Bronchial epithelial cell (primary cell): ENCODE results near the gene PPT2. TPM values are rescaled to one million over a fixed set of nuclear protein-coding genes. Genes with fewer than 3 reads are reported as not detected.
A peak's percentile ranks its signal among the peaks of the same experiment; 100 is the strongest.
"Not testable (repeated sequence)": the region's sequence is repeated elsewhere in the genome, so short reads cannot be mapped to it uniquely, and the experiment has no call there.

Source experiments
- DNase-seq: peaks from one replicate; pipeline ENCODE4 v3.0.0-alpha.2; 2010; ENCODE audit warnings: low read depth
- FAIRE-seq: peaks from 2 replicates; lab custom pipeline; 2011; peaks lifted over from hg19 to GRCh38; lab: Jason Lieb, UNC
- H3K27me3 ChIP-seq: 2 replicates; pipeline ENCODE4 v1.5.1; 2011; ENCODE audit warnings: low read length; ENCODE audit not compliant: control insufficient read depth, insufficient read depth
- H3K36me3 ChIP-seq: 2 replicates; pipeline ENCODE4 v1.5.1; 2011; ENCODE audit warnings: low read length; ENCODE audit not compliant: control insufficient read depth, insufficient read depth
- H3K4me3 ChIP-seq: 2 replicates; pipeline ENCODE4 v1.5.1; 2011; ENCODE audit warnings: mild to moderate bottlenecking, low read depth, low read length, control low read depth
- CTCF ChIP-seq: IDR thresholded peaks from 2 replicates; pipeline ENCODE4 v1.5.1; 2011; ENCODE audit warnings: mild to moderate bottlenecking, moderate library complexity, low read length, control low read depth, inconsistent platforms; ENCODE audit not compliant: insufficient read depth, severe bottlenecking
- total RNA-seq: library from RNA; depleted of rRNA; stranded (reverse); fragments of >200 nt; gene quantifications from 2 replicates; pipeline ENCODE4 v1.2.1, GENCODE V29; 2014

The PPT2 gene
- total RNA-seq, 1 donor from 2014 or later, result 5.8 TPM

DNA sequence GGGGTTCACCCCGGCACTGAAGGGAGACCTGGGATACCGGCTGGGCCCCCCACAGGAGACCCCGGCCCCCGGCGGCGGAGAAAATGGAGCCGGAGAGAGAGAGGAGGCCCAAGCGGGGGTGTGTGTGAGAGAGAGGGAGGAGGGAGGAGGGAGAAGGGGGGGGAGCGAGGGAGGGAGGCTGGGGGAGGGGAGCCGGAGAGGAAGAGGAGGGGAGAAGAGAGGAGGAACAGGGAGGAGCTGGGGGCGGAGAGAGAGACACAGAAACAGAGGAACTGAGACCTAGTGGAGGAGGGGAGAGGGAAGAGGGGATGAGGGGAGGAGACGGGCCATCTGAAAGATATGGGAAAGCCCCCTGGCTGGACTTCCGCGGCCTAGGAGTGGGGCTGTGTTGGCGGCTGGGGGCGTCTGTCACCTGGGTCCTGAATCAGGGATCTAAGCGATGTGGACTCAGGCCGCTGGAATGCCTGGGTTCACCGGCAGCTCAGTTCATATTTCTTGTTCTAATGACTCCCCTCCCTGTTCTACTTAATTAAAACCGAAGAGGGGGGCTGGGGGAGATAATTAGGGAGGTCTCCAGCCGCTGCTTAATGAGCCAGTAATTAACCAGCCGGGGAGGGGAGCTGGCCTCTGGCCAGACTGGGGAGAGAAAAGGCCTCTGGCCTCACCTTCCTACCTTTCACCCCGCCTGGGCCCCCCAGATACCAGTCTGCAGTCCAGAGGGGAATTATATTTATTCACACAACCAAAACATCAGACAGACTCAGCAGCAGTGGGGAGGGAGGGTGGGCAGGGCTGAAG is 36.3 kb downstream of the PPT2 start, which contains the start of gene PBX2:
Gene PBX2, minus strand, starts transcription at position 149 of the 798 bp plus-strand sequence. CDS start 287 bp downstream, outside the sequence.
- FAIRE-seq (no peak), DNase-seq (peak; percentile 72)
- no peak for TF ChIP-seq CTCF
- H3K27me3 ChIP-seq, result no peaks in the 10 kb centered on the region
- peaks cover 5% of the 10 kb centered on the region for H3K36me3 ChIP-seq
- peak within 1 kb of the TSS; percentile 58 for H3K4me3 ChIP-seq

GRCh38 chr6:32190911-32191677 is 37.2 kb downstream of the PPT2 start:
- Histone ChIP-seq H3K4me3 (peak overlapping the region; percentile 58), H3K27me3 (no peaks in the 10 kb centered on the region), H3K36me3 (peaks cover 5% of the 10 kb centered on the region)
- FAIRE-seq (no peak), DNase-seq (no peak)
- TF ChIP-seq CTCF, result no peak

DNA sequence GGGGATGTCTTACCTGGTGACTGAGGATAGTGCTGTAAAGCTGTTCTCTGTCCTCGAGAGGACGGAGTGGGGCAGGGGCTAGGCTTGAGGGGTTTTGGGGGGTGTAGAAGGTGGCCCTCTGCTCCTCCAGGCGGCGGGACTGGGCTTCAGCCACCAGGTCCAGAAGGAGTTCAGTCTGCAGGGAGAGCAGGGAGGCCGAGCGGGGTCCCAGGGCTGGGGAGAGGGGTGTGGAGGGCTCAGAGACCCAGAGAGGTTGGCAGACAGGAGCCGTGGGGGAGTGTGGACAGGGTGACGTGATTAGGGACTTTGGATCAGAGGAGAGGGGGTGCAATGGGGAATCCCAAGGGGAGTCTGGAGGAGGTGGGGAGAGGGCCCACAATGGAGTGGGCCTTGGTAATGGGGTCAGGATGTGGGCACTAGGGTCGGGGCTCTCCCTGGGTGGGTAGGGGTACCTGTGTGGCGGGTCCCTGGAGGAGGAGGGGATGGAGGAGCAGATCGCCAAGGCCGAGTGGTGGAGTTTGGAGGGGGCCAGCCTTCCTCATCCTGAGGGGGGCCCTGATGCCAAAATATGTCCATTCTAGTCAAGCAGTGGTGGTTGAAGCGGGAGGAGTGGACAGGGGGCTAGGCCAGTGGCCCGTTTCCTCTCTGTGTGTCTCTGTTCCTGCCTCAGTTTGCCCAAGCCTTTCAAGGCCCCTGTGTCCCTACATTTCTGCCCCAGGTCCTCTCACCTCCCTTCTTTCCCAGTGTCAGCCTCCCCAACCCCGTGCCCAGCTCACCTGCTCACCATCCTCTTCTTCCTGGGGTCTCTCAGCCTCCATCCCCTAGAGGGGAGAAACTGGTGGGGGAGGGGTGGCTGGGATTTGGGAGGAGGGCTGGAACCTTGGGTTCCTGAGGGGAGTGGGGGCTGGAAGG is 38.0 kb downstream of the PPT2 start:
- DNase-seq, result no peak
- no peak for TF ChIP-seq CTCF

GRCh38 chr6:32192608-32193039 is 38.7 kb downstream of the PPT2 start, which contains the start of gene GPSM3:
Gene GPSM3 (minus strand): TSS chr6:32192643. CDS start chr6:32192513, 130 bp downstream.
- no peak within 1 kb of the TSS for H3K4me3 ChIP-seq
- peaks cover 2% of the 10 kb centered on the region for H3K36me3 ChIP-seq
- DNase-seq, result peak; percentile 47
- no peaks in the 10 kb centered on the region for H3K27me3 ChIP-seq
- TF ChIP-seq CTCF, result no peak
- FAIRE-seq, result no peak

More for the DNA sequence above, 38.0 kb downstream of the PPT2 start:
- H3K27me3 ChIP-seq, result no peaks in the 10 kb centered on the region
- no peak overlapping the region for H3K4me3 ChIP-seq
- FAIRE-seq, result no peak
- H3K36me3 ChIP-seq, result peaks cover 3% of the 10 kb centered on the region

DNA sequence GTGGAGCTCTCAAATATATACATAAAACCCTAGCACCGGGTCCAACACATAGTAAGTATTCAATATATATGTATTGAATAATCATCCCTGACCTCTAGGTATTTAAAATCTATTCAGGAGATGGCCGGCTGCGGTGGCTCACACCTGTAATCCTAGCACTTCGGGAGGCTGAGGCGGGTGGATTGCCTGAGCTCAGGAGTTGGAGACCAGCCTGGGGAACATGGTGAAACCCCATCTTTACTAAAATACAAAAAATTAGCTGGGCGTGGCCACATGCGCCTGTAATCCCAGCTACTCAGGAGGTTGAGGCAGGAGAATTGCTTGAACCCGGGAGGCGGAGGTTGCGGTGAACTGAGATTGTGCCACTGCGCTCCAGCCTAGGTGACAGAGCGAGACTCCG is 39.2 kb downstream of the PPT2 start:
- H3K36me3 ChIP-seq, H3K27me3 ChIP-seq, H3K4me3 ChIP-seq, FAIRE-seq, DNase-seq: not testable (repeated sequence)
